ENCODE measurements around the gene TMC3. TPM values are rescaled to one million over a fixed set of nuclear protein-coding genes. Genes with fewer than 3 reads are reported as not detected.
"Not testable (repeated sequence)": the region's sequence is repeated elsewhere in the genome, so short reads cannot be mapped to it uniquely, and the experiment has no call there.

The TMC3 gene
- total RNA-seq, 1 donor from 2014 or later = not detected

- ATAC-seq (ENCODE audit: poor library complexity) = no peak
- DNase-seq = no peak
- intact Hi-C loops (cut with DNase I) = no loop called here
These were observed 16.8 kb downstream of the TMC3 start for GRCh38 chr15:81357180-81357686.

GRCh38 chr15:81356252-81356651, 17.8 kb downstream of the TMC3 start:
- intact Hi-C loops (cut with DNase I) = no loop called here
- ATAC-seq (ENCODE audit: poor library complexity) (no peak), DNase-seq (no peak)

- no peak for ATAC-seq (ENCODE audit: poor library complexity)
- no peak for DNase-seq
- intact Hi-C loops (cut with DNase I) = no loop called here
These were observed 22.4 kb downstream of the TMC3 start for GRCh38 chr15:81351651-81352050.

- intact Hi-C loops (cut with DNase I) = no loop called here
- no peak for DNase-seq
- no peak for ATAC-seq (ENCODE audit: poor library complexity)
These were observed 24.7 kb downstream of the TMC3 start for GRCh38 chr15:81349271-81349670.

GRCh38 chr15:81348691-81349090, 25.3 kb downstream of the TMC3 start:
- ATAC-seq (ENCODE audit: poor library complexity); intact Hi-C loops (cut with DNase I); DNase-seq: not testable (repeated sequence)

- DNase-seq (no peak), ATAC-seq (ENCODE audit: poor library complexity) (no peak)
- intact Hi-C loops (cut with DNase I) = no loop called here
These were observed 26.1 kb downstream of the TMC3 start for GRCh38 chr15:81347910-81348309.

GRCh38 chr15:81346611-81347010, 27.4 kb downstream of the TMC3 start:
- intact Hi-C loops (cut with DNase I) = no loop called here
- DNase-seq (no peak), ATAC-seq (ENCODE audit: poor library complexity) (no peak)

GRCh38 chr15:81343371-81343770, 30.6 kb downstream of the TMC3 start:
- no peak for DNase-seq

GRCh38 chr15:81341351-81341750, 32.7 kb downstream of the TMC3 start:
- DNase-seq (no peak), ATAC-seq (ENCODE audit: poor library complexity) (no peak)
- intact Hi-C loops (cut with DNase I) = no loop called here

More at GRCh38 chr15:81343371-81343770, 30.6 kb downstream of the TMC3 start:
- ATAC-seq (ENCODE audit: poor library complexity) = no peak
- intact Hi-C loops (cut with DNase I) = no loop called here

GRCh38 chr15:81339851-81340250, 34.2 kb downstream of the TMC3 start:
- DNase-seq (no peak), ATAC-seq (ENCODE audit: poor library complexity) (no peak)
- intact Hi-C loops (cut with DNase I) = no loop called here

- DNase-seq (no peak), ATAC-seq (ENCODE audit: poor library complexity) (no peak)
- intact Hi-C loops (cut with DNase I) = no loop called here
These were observed 34.7 kb downstream of the TMC3 start for GRCh38 chr15:81339321-81339720.

- intact Hi-C loops (cut with DNase I) = no loop called here
- ATAC-seq (ENCODE audit: poor library complexity) (peak; percentile 79), DNase-seq (peak; percentile 49)
These were observed 35.6 kb downstream of the TMC3 start for GRCh38 chr15:81338170-81339007.

- DNase-seq (peak; percentile 43), ATAC-seq (ENCODE audit: poor library complexity) (peak; percentile 30)
- intact Hi-C loops (cut with DNase I) = no loop called here
These were observed 36.3 kb downstream of the TMC3 start for GRCh38 chr15:81337713-81338157.

GRCh38 chr15:81337241-81337640, 36.8 kb downstream of the TMC3 start:
- ATAC-seq (ENCODE audit: poor library complexity) (no peak), DNase-seq (no peak)
- intact Hi-C loops (cut with DNase I) = no loop called here

- no peak for ATAC-seq (ENCODE audit: poor library complexity)
- peak; percentile 36 for DNase-seq
- intact Hi-C loops (cut with DNase I) = no loop called here
These were observed 37.4 kb downstream of the TMC3 start for GRCh38 chr15:81336568-81336967.

GRCh38 chr15:81335631-81336030, 38.4 kb downstream of the TMC3 start:
- no peak for DNase-seq
- intact Hi-C loops (cut with DNase I) = no loop called here

GRCh38 chr15:81334768-81335435, 39.1 kb downstream of the TMC3 start:
- intact Hi-C loops (cut with DNase I) = no loop called here
- ATAC-seq (ENCODE audit: poor library complexity) (peak; percentile 38), DNase-seq (peak; percentile 34)

More at GRCh38 chr15:81335631-81336030, 38.4 kb downstream of the TMC3 start:
- ATAC-seq (ENCODE audit: poor library complexity) = no peak

GRCh38 chr15:81333363-81333762, 40.6 kb downstream of the TMC3 start:
- intact Hi-C loops (cut with DNase I) = no loop called here
- ATAC-seq (ENCODE audit: poor library complexity) (no peak), DNase-seq (no peak)

GRCh38 chr15:81332326-81332725, 41.7 kb downstream of the TMC3 start:
- intact Hi-C loops (cut with DNase I) = no loop called here
- ATAC-seq (ENCODE audit: poor library complexity) = no peak
- DNase-seq = no peak

- DNase-seq = no peak
- intact Hi-C loops (cut with DNase I) = no loop called here
- ATAC-seq (ENCODE audit: poor library complexity) = no peak
These were observed 42.4 kb downstream of the TMC3 start for GRCh38 chr15:81331600-81331999.
